Measurements from ENCODE around the gene ACSF2.

ACSF2 gene

GRCh38 chr17:50499270-50499669 is 73.3 kb downstream of the ACSF2 start:
- FAIRE-seq (no peak), DNase-seq (ENCODE audit: insufficient read length, low spot score) (no peak)
- no peak for TF ChIP-seq CTCF (IDR thresholded peaks at IDR 0.05; ENCODE audit: insufficient read depth, missing control alignments)

GRCh38 chr17:50499721-50500120 is 73.7 kb downstream of the ACSF2 start:
- TF ChIP-seq CTCF (IDR thresholded peaks at IDR 0.05; ENCODE audit: insufficient read depth, missing control alignments), result no peak
- DNase-seq (ENCODE audit: insufficient read length, low spot score), result no peak
- FAIRE-seq, result no peak

- peak; percentile 58 for TF ChIP-seq CTCF (IDR thresholded peaks at IDR 0.05; ENCODE audit: insufficient read depth, missing control alignments)
- FAIRE-seq, result no peak
- no peak for DNase-seq (ENCODE audit: insufficient read length, low spot score)
These were observed 75.0 kb downstream of the ACSF2 start for GRCh38 chr17:50501054-50501453.

GRCh38 chr17:50502301-50502990 is 76.4 kb downstream of the ACSF2 start:
- FAIRE-seq (no peak), DNase-seq (ENCODE audit: insufficient read length, low spot score) (peak; percentile 52)
- no peak for TF ChIP-seq CTCF (IDR thresholded peaks at IDR 0.05; ENCODE audit: insufficient read depth, missing control alignments)

- DNase-seq (ENCODE audit: insufficient read length, low spot score) (no peak), FAIRE-seq (no peak)
- TF ChIP-seq CTCF (IDR thresholded peaks at IDR 0.05; ENCODE audit: insufficient read depth, missing control alignments), result no peak
These were observed 79.6 kb downstream of the ACSF2 start for GRCh38 chr17:50505591-50506130.

GRCh38 chr17:50506298-50506697 is 80.3 kb downstream of the ACSF2 start:
- no peak for TF ChIP-seq CTCF (IDR thresholded peaks at IDR 0.05; ENCODE audit: insufficient read depth, missing control alignments)
- DNase-seq (ENCODE audit: insufficient read length, low spot score) (no peak), FAIRE-seq (no peak)

- TF ChIP-seq CTCF (IDR thresholded peaks at IDR 0.05; ENCODE audit: insufficient read depth, missing control alignments), result no peak
- DNase-seq (ENCODE audit: insufficient read length, low spot score) (no peak), FAIRE-seq (no peak)
These were observed 82.0 kb downstream of the ACSF2 start, which contains the start of gene MYCBPAP for GRCh38 chr17:50507871-50508572. Gene MYCBPAP, plus strand, starts transcription at chr17:50508439. Its CDS starts 236 bp downstream, at chr17:50508675.

All from D721Med (cell line).